Parathyroid adenoma (tissue), 2 donors: ENCODE data around the gene MLXIP.
"Not testable (repeated sequence)": the region's sequence is repeated elsewhere in the genome, so short reads cannot be mapped to it uniquely, and the experiment has no call there.

ENCODE experiments used
- H2AFZ ChIP-seq: fragments of 300-600 bp; sonication (generic); one replicate; pipeline ENCODE4 v1.7.0; 2017; ENCODE audit warnings: antibody characterized with exemption, mild to moderate bottlenecking
- H3K27ac ChIP-seq: fragments of 300-600 bp; sonication (generic); one replicate; pipeline ENCODE4 v1.7.0; 2017
- H3K27me3 ChIP-seq: fragments of 300-600 bp; sonication (generic); one replicate; pipeline ENCODE4 v1.7.0; 2017; ENCODE audit warnings: low read length; ENCODE audit not compliant: control insufficient read depth, insufficient read depth
- H3K36me3 ChIP-seq: fragments of 300-600 bp; sonication (generic); one replicate; pipeline ENCODE4 v1.7.0; 2017; ENCODE audit warnings: low read length; ENCODE audit not compliant: control insufficient read depth, insufficient read depth
- H3K4me1 ChIP-seq: fragments of 300-600 bp; sonication (generic); one replicate; pipeline ENCODE4 v1.7.0; 2017; ENCODE audit warnings: control low read depth
- H3K4me2 ChIP-seq: fragments of 300-600 bp; sonication (generic); one replicate; pipeline ENCODE4 v1.7.0; 2017; ENCODE audit warnings: low read length
- H3K4me3 ChIP-seq: fragments of 300-600 bp; sonication (generic); one replicate; pipeline ENCODE4 v1.7.0; 2017; ENCODE audit warnings: low read depth, low read length
- H3K79me2 ChIP-seq: fragments of 300-600 bp; sonication (generic); one replicate; pipeline ENCODE4 v1.7.0; 2017; ENCODE audit warnings: control low read depth
- H3K9ac ChIP-seq: fragments of 300-600 bp; sonication (generic); one replicate; pipeline ENCODE4 v1.7.0; 2017; ENCODE audit warnings: mild to moderate bottlenecking
- H3K9me3 ChIP-seq: fragments of 300-600 bp; sonication (generic); one replicate; pipeline ENCODE4 v1.7.0; 2017; ENCODE audit warnings: low read length; ENCODE audit not compliant: control insufficient read depth
- CTCF ChIP-seq: fragments of 300-600 bp; sonication (generic); IDR thresholded peaks from one replicate; pipeline ENCODE4 v1.7.0; 2017; ENCODE audit warnings: antibody characterized with exemption, mild to moderate bottlenecking
- donor health status: primary hyperparathyroidism.

The MLXIP gene

GRCh38 chr12:122036153-122036552 lies 42.4 kb upstream of the MLXIP start:
- no peak overlapping the region for H3K9ac ChIP-seq
- H3K4me3 ChIP-seq = no peak overlapping the region
- peaks cover 21% of the 10 kb centered on the region for H3K79me2 ChIP-seq
- H2AFZ ChIP-seq = no peak overlapping the region
- H3K9me3 ChIP-seq = no peaks in the 10 kb centered on the region
- H3K36me3 ChIP-seq = no peaks in the 10 kb centered on the region
- H3K27ac ChIP-seq = no peak overlapping the region
- H3K4me2 ChIP-seq = no peak overlapping the region
- H3K4me1 ChIP-seq = peaks cover 6% of the 10 kb centered on the region
- TF ChIP-seq CTCF = no peak
- no peaks in the 10 kb centered on the region for H3K27me3 ChIP-seq

- no peak overlapping the region for H3K9ac ChIP-seq
- H3K36me3 ChIP-seq = no peaks in the 10 kb centered on the region
- peaks cover 6% of the 10 kb centered on the region for H3K79me2 ChIP-seq
- H3K27ac ChIP-seq = no peak overlapping the region
- H3K9me3 ChIP-seq = no peaks in the 10 kb centered on the region
- H2AFZ ChIP-seq = no peak overlapping the region
- no peak overlapping the region for H3K4me3 ChIP-seq
- no peak overlapping the region for H3K4me2 ChIP-seq
- no peak for TF ChIP-seq CTCF
- no peaks in the 10 kb centered on the region for H3K4me1 ChIP-seq
- H3K27me3 ChIP-seq = no peaks in the 10 kb centered on the region
These were observed 37.8 kb upstream of the MLXIP start for GRCh38 chr12:122040579-122041386.

- not testable (repeated sequence) for H3K27me3 ChIP-seq, H3K79me2 ChIP-seq, H3K4me1 ChIP-seq, H3K27ac ChIP-seq, H2AFZ ChIP-seq, H3K9me3 ChIP-seq, H3K4me2 ChIP-seq, H3K36me3 ChIP-seq, H3K4me3 ChIP-seq, H3K9ac ChIP-seq
These were observed 37.1 kb upstream of the MLXIP start for GRCh38 chr12:122041458-122041857.

GRCh38 chr12:122042910-122043309 lies 35.6 kb upstream of the MLXIP start:
- H3K36me3 ChIP-seq = no peaks in the 10 kb centered on the region
- H3K79me2 ChIP-seq = no peaks in the 10 kb centered on the region
- no peak overlapping the region for H3K9ac ChIP-seq
- no peak overlapping the region for H2AFZ ChIP-seq
- no peak for TF ChIP-seq CTCF
- no peak overlapping the region for H3K4me2 ChIP-seq
- H3K27me3 ChIP-seq = no peaks in the 10 kb centered on the region
- H3K27ac ChIP-seq = no peak overlapping the region
- no peaks in the 10 kb centered on the region for H3K4me1 ChIP-seq
- no peak overlapping the region for H3K4me3 ChIP-seq
- H3K9me3 ChIP-seq = no peaks in the 10 kb centered on the region

GRCh38 chr12:122043476-122043875 lies 35.1 kb upstream of the MLXIP start:
- TF ChIP-seq CTCF = no peak
- Histone ChIP-seq H3K79me2 (no peaks in the 10 kb centered on the region), H2AFZ (no peak overlapping the region), H3K4me2 (no peak overlapping the region), H3K27ac (no peak overlapping the region), H3K9me3 (no peaks in the 10 kb centered on the region), H3K9ac (no peak overlapping the region), H3K36me3 (no peaks in the 10 kb centered on the region), H3K4me1 (no peaks in the 10 kb centered on the region), H3K27me3 (no peaks in the 10 kb centered on the region), H3K4me3 (no peak overlapping the region)
